SU-DHL-6 (cell line): ENCODE measurements around the gene B3GLCT.

ENCODE experiments used
- EZH2phosphoT487 ChIP-seq: fragments of 200-600 bp; sonication (generic), shearing (Covaris generic); conservative IDR thresholded peaks from 2 replicates; pipeline ENCODE4 v1.6.1; 2018; ENCODE audit warnings: mild to moderate bottlenecking, antibody characterized with exemption, low read length, moderate library complexity, mixed read lengths
- TF ChIP-seq, protein P1 (sequence below): fragments of 200-600 bp; sonication (generic); IDR thresholded peaks from one replicate; pipeline ENCODE4 v1.5.1; 2017; ENCODE audit warnings: antibody characterized with exemption, mild to moderate bottlenecking, low read length, moderate library complexity; ENCODE audit not compliant: insufficient read depth, poor library complexity, severe bottlenecking

DNA sequence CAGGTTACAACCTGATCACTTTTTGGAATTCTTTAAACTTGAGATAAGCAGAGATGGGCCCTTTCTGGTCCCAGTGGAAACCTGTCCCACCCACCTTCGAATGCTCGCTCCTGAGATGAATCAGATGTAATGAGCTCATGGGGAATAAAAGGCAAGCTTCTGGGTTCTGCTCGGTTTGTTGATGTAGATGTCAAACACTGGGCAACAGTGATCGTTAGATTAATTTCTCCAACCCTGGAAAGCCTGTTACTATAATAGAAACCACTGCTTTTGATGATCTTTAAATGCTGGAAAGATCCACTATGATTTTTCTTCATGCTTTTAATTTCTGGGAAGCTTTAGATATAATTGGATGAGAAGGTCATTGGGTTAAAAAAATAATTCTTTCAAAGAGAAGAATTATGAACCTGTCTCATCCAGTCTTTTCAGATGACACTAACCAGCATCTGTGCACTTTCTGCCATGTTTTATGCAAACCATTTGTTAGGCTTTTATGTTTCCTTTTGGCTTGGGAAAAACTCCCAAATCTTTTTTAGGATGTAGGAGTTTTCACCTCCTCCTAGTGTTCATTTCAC is 49.3 kb downstream of the B3GLCT start:
- TF ChIP-seq, protein P1, sequence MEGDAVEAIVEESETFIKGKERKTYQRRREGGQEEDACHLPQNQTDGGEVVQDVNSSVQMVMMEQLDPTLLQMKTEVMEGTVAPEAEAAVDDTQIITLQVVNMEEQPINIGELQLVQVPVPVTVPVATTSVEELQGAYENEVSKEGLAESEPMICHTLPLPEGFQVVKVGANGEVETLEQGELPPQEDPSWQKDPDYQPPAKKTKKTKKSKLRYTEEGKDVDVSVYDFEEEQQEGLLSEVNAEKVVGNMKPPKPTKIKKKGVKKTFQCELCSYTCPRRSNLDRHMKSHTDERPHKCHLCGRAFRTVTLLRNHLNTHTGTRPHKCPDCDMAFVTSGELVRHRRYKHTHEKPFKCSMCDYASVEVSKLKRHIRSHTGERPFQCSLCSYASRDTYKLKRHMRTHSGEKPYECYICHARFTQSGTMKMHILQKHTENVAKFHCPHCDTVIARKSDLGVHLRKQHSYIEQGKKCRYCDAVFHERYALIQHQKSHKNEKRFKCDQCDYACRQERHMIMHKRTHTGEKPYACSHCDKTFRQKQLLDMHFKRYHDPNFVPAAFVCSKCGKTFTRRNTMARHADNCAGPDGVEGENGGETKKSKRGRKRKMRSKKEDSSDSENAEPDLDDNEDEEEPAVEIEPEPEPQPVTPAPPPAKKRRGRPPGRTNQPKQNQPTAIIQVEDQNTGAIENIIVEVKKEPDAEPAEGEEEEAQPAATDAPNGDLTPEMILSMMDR: no peak
- TF ChIP-seq EZH2phosphoT487: no peak
